DMS 273 (cell line): ENCODE data around the gene IGF1.

Source experiments
- DNase-seq: peaks from one replicate; lab custom pipeline; 2025; ENCODE audit not compliant: unreplicated experiment; lab: John Stamatoyannopoulos, UW

The IGF1 gene

GRCh38 chr12:102429211-102430154 lies 50.9 kb downstream of the IGF1 start:
- DNase-seq = no peak

GRCh38 chr12:102427543-102427941 lies 52.8 kb downstream of the IGF1 start:
- peak; percentile 73 for DNase-seq

GRCh38 chr12:102426599-102427542 lies 53.5 kb downstream of the IGF1 start:
- peak; percentile 19 for DNase-seq

- DNase-seq = no peak
Observed at GRCh38 chr12:102425109-102426039, 55.0 kb downstream of the IGF1 start.

GRCh38 chr12:102423462-102423861 lies 56.9 kb downstream of the IGF1 start:
- DNase-seq = no peak

GRCh38 chr12:102421802-102422583 lies 58.4 kb downstream of the IGF1 start:
- DNase-seq = no peak

- DNase-seq = no peak
Observed at GRCh38 chr12:102419094-102419764, 61.1 kb downstream of the IGF1 start.

GRCh38 chr12:102417055-102417454 lies 63.3 kb downstream of the IGF1 start:
- no peak for DNase-seq

GRCh38 chr12:102415515-102415914 lies 64.8 kb downstream of the IGF1 start:
- no peak for DNase-seq

- DNase-seq = no peak
Observed at GRCh38 chr12:102413396-102413795, 67.0 kb downstream of the IGF1 start.

- no peak for DNase-seq
Observed at GRCh38 chr12:102410511-102410910, 69.9 kb downstream of the IGF1 start.

GRCh38 chr12:102408487-102409297 lies 71.7 kb downstream of the IGF1 start:
- no peak for DNase-seq

- no peak for DNase-seq
Observed at GRCh38 chr12:102407776-102408486, 72.4 kb downstream of the IGF1 start.

- peak; percentile 63 for DNase-seq
Observed at GRCh38 chr12:102406033-102406584, 74.3 kb downstream of the IGF1 start.

GRCh38 chr12:102401087-102401486 lies 79.3 kb downstream of the IGF1 start:
- no peak for DNase-seq

- no peak for DNase-seq
Observed at GRCh38 chr12:102399653-102400052, 80.7 kb downstream of the IGF1 start.

- no peak for DNase-seq
Observed at GRCh38 chr12:102396276-102396675, 84.1 kb downstream of the IGF1 start.
